OCI-LY1 (cell line): ENCODE data around the gene CSNK1D.

ENCODE experiments used
- EZH2 ChIP-seq: fragments of 200-600 bp; sonication (generic), shearing (Covaris generic); IDR thresholded peaks from 2 replicates; pipeline ENCODE4 v1.8.0; 2017; ENCODE audit warnings: borderline replicate concordance, mixed run types, mild to moderate bottlenecking, antibody characterized with exemption, low read length, moderate library complexity, mixed read lengths
- TF ChIP-seq, protein P1 (sequence below): fragments of 200-600 bp; sonication (generic), shearing (Covaris generic); IDR thresholded peaks from 2 replicates; pipeline ENCODE4 v1.5.1; 2017; ENCODE audit warnings: mild to moderate bottlenecking, antibody characterized with exemption, low read length, moderate library complexity, mixed read lengths

DNA sequence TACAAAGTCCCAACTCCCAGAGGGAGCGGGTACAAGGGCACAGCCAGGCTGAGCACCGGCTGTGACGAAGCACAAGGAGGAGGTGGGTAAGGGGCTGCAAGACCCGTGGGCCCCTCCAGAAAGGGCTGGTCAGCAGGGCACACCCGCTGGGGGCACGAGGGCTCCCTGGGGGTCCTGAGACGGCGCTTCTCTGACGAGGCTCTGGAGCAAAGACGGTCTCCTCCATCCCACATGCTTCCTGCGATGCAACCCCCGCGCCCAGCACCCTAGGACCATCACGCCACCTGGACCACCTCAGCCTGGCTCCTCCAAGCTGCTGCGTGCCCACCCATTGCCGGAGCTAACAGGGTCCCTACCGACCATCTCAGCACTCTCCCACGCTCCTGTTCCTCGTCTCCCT lies 69.6 kb downstream of the CSNK1D start:
- TF ChIP-seq, protein P1, sequence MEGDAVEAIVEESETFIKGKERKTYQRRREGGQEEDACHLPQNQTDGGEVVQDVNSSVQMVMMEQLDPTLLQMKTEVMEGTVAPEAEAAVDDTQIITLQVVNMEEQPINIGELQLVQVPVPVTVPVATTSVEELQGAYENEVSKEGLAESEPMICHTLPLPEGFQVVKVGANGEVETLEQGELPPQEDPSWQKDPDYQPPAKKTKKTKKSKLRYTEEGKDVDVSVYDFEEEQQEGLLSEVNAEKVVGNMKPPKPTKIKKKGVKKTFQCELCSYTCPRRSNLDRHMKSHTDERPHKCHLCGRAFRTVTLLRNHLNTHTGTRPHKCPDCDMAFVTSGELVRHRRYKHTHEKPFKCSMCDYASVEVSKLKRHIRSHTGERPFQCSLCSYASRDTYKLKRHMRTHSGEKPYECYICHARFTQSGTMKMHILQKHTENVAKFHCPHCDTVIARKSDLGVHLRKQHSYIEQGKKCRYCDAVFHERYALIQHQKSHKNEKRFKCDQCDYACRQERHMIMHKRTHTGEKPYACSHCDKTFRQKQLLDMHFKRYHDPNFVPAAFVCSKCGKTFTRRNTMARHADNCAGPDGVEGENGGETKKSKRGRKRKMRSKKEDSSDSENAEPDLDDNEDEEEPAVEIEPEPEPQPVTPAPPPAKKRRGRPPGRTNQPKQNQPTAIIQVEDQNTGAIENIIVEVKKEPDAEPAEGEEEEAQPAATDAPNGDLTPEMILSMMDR = no peak
- TF ChIP-seq EZH2 = no peak
